B cell (primary cell): Measurements from ENCODE around the gene OR2T29.
"Not testable (repeated sequence)": the region's sequence is repeated elsewhere in the genome, so short reads cannot be mapped to it uniquely, and the experiment has no call there.

Experiments used
- CTCF ChIP-seq: fragments of 200-600 bp; IDR thresholded peaks from one replicate; pipeline ENCODE4 v1.8.0; 2022; ENCODE audit warnings: antibody characterized with exemption, mild to moderate bottlenecking
- EZH2 ChIP-seq: IDR thresholded peaks from 2 replicates; pipeline ENCODE4 v1.6.1; 2012; ENCODE audit warnings: borderline replicate concordance, low read depth, mild to moderate bottlenecking, moderate library complexity, low read length; ENCODE audit not compliant: insufficient read depth, poor library complexity, severe bottlenecking

- not testable (repeated sequence) for TF ChIP-seq CTCF, EZH2
Measured at GRCh38 chr1:248562672-248563071, at the start of gene OR2T29.
